Measurements from ENCODE around the gene MYO1H. TPM values are rescaled to one million over a fixed set of nuclear protein-coding genes. Genes with fewer than 3 reads are reported as not detected.

The MYO1H gene
- total RNA-seq, 4 donors from 2014 or later, result not detected

DNA sequence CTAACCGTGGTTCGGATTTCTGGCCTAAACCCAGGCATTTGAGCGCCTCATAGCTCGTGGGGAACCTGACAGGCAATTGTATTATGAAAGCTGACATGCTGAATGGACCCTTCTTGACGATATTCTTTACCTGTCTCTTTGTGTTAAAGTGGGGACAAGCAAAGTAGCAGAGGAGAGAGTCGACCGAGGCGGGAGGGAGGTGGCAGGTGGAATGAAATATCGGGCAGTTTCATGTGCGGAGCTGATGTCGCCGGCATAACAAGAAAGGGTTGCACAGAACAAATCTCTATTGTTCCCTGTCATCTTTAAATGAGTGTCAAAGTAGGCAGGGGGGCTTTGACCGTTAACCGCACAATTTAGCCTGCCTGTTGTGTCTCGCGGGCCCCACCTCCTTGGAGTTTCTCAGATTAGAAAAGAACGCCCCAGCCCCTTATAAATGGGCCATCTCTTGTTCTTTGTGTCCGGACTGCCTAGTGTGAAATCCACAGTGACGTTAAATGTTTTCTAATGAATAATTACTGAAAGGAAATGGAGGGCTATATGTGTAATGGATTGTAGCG is 11.5 kb downstream of the MYO1H start:
- H3K27me3 ChIP-seq, result peaks cover 0 to 9% (median 5%) of the 10 kb centered on the region in 3 donors
- H3K9me3 ChIP-seq, result no peaks in the 10 kb centered on the region
- no peak overlapping the region for H3K4me3 ChIP-seq
- no peak for TF ChIP-seq POLR2A (IDR thresholded peaks at IDR 0.05)
- TF ChIP-seq, protein P1, sequence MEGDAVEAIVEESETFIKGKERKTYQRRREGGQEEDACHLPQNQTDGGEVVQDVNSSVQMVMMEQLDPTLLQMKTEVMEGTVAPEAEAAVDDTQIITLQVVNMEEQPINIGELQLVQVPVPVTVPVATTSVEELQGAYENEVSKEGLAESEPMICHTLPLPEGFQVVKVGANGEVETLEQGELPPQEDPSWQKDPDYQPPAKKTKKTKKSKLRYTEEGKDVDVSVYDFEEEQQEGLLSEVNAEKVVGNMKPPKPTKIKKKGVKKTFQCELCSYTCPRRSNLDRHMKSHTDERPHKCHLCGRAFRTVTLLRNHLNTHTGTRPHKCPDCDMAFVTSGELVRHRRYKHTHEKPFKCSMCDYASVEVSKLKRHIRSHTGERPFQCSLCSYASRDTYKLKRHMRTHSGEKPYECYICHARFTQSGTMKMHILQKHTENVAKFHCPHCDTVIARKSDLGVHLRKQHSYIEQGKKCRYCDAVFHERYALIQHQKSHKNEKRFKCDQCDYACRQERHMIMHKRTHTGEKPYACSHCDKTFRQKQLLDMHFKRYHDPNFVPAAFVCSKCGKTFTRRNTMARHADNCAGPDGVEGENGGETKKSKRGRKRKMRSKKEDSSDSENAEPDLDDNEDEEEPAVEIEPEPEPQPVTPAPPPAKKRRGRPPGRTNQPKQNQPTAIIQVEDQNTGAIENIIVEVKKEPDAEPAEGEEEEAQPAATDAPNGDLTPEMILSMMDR (IDR thresholded peaks at IDR 0.05 in 4 of 5, conservative IDR thresholded peaks at IDR 0.05 in 1 of 5), result no peak
- H3K36me3 ChIP-seq, result no peaks in the 10 kb centered on the region
- ATAC-seq (no peak), DNase-seq (no peak)
- in situ Hi-C loops (cut with MboI; ENCODE audit: low sequenced_read_pairs in 4 of 4), result no loop called here
- no peak overlapping the region for H3K27ac ChIP-seq
- H3K4me1 ChIP-seq, result no peaks in the 10 kb centered on the region
- intact Hi-C loops (cut with DNase I; ENCODE audit: low total_unique reads), result no loop called here

GRCh38 chr12:109369831-109370230 is 22.1 kb downstream of the MYO1H start:
- no peak for ATAC-seq
- TF ChIP-seq POLR2A (IDR thresholded peaks at IDR 0.05), result no peak
- TF ChIP-seq, protein P1 (IDR thresholded peaks at IDR 0.05 in 4 of 5, conservative IDR thresholded peaks at IDR 0.05 in 1 of 5), result no peak
- H3K4me3 ChIP-seq, result no peak overlapping the region

GRCh38 chr12:109377139-109377685 is 29.5 kb downstream of the MYO1H start:
- intact Hi-C loops (cut with DNase I; ENCODE audit: low total_unique reads), result no loop called here
- Histone ChIP-seq H3K4me3 (no peak overlapping the region), H3K27me3 (no peaks in the 10 kb centered on the region), H3K27ac (no peak overlapping the region), H3K36me3 (no peaks in the 10 kb centered on the region), H3K9me3 (no peaks in the 10 kb centered on the region), H3K4me1 (no peaks in the 10 kb centered on the region)
- ATAC-seq (no peak), DNase-seq (no peak)
- TF ChIP-seq, protein P1 (IDR thresholded peaks at IDR 0.05 in 4 of 5, conservative IDR thresholded peaks at IDR 0.05 in 1 of 5), result no peak
- TF ChIP-seq POLR2A (IDR thresholded peaks at IDR 0.05), result no peak
- in situ Hi-C loops (cut with MboI; ENCODE audit: low sequenced_read_pairs in 4 of 4), result loop anchor here in 2 of 4 donors (25.0 kb wide), 1 partner anchor 115 kb away; no protein-coding TSS in a partner anchor

More at GRCh38 chr12:109369831-109370230, 22.1 kb downstream of the MYO1H start:
- Histone ChIP-seq H3K4me1 (no peaks in the 10 kb centered on the region), H3K27me3 (no peaks in the 10 kb centered on the region), H3K36me3 (no peaks in the 10 kb centered on the region), H3K9me3 (no peaks in the 10 kb centered on the region), H3K27ac (no peak overlapping the region)
- intact Hi-C loops (cut with DNase I; ENCODE audit: low total_unique reads) (no loop called here), in situ Hi-C loops (cut with MboI; ENCODE audit: low sequenced_read_pairs in 4 of 4) (no loop called here)
- no peak for DNase-seq

GRCh38 chr12:109378569-109378968 is 30.9 kb downstream of the MYO1H start:
- H3K27ac ChIP-seq, result no peak overlapping the region
- ATAC-seq (no peak), DNase-seq (no peak)
- no peaks in the 10 kb centered on the region for H3K4me1 ChIP-seq
- no peak overlapping the region for H3K4me3 ChIP-seq
- intact Hi-C loops (cut with DNase I; ENCODE audit: low total_unique reads), result no loop called here
- no peaks in the 10 kb centered on the region for H3K9me3 ChIP-seq
- no peak for TF ChIP-seq POLR2A (IDR thresholded peaks at IDR 0.05)
- TF ChIP-seq, protein P1 (IDR thresholded peaks at IDR 0.05 in 4 of 5, conservative IDR thresholded peaks at IDR 0.05 in 1 of 5), result no peak
- H3K27me3 ChIP-seq, result no peaks in the 10 kb centered on the region
- in situ Hi-C loops (cut with MboI; ENCODE audit: low sequenced_read_pairs in 4 of 4), result loop anchor here in 2 of 4 donors (25.0 kb wide), 1 partner anchor 116 kb away; no protein-coding TSS in a partner anchor
- no peaks in the 10 kb centered on the region for H3K36me3 ChIP-seq

Measured in gastrocnemius medialis (tissue), 4 donors.